SU-DHL-6 (cell line): ENCODE data around the gene OSBPL5.

Experiments used
- H2AFZ ChIP-seq: fragments of 200-600 bp; sonication (generic); 2 replicates; pipeline ENCODE4 v1.6.1; 2014; ENCODE audit warnings: low read depth, mild to moderate bottlenecking, moderate library complexity, mixed read lengths, antibody characterized with exemption, low read length; ENCODE audit not compliant: severe bottlenecking
- H3F3A ChIP-seq: fragments of 200-600 bp; shearing (Covaris generic); 2 replicates; pipeline ENCODE4 v1.6.0; 2016; ENCODE audit warnings: antibody characterized with exemption, mild to moderate bottlenecking; ENCODE audit not compliant: insufficient read depth
- H3K27ac ChIP-seq: fragments of 200-600 bp; sonication (generic); 2 replicates; pipeline ENCODE4 v1.5.1; 2016; ENCODE audit warnings: low read depth, mild to moderate bottlenecking, low read length, moderate library complexity, mixed read lengths
- H3K27me3 ChIP-seq: fragments of 200-600 bp; sonication (generic), shearing (Covaris generic); 2 replicates; pipeline ENCODE4 v1.6.0; 2014; ENCODE audit warnings: mild to moderate bottlenecking, low read length
- H3K36me3 ChIP-seq: fragments of 200-600 bp; sonication (generic); 2 replicates; pipeline ENCODE4 v1.6.1; 2014; ENCODE audit warnings: mild to moderate bottlenecking, low read length, mixed read lengths
- H3K4me2 ChIP-seq: fragments of 300-600, 200-600 bp; shearing (Covaris generic), sonication (generic); 2 replicates; pipeline ENCODE4 v1.6.0; 2014; ENCODE audit warnings: low read length, low read depth, mild to moderate bottlenecking; ENCODE audit not compliant: poor library complexity, severe bottlenecking
- H3K4me3 ChIP-seq: fragments of 200-600 bp; sonication (generic); 2 replicates; pipeline ENCODE4 v1.5.1; 2014; ENCODE audit warnings: antibody characterized with exemption, low read length, mild to moderate bottlenecking, mixed read lengths; ENCODE audit not compliant: insufficient read depth, poor library complexity, severe bottlenecking
- H3K79me2 ChIP-seq: fragments of 200-600 bp; sonication (generic); 2 replicates; pipeline ENCODE4 v1.6.1; 2014; ENCODE audit warnings: mild to moderate bottlenecking, low read length, moderate library complexity; ENCODE audit not compliant: insufficient read depth
- H3K9ac ChIP-seq: fragments of 200-600 bp; sonication (generic); 2 replicates; pipeline ENCODE4 v1.7.0; 2014; ENCODE audit warnings: mild to moderate bottlenecking, low read length
- H3K9me2 ChIP-seq: fragments of 200-600 bp; sonication (generic); replicated peaks from 2 replicates; pipeline ENCODE4 v1.6.1; 2014; ENCODE audit warnings: low read length; ENCODE audit not compliant: insufficient read depth
- H3K9me3 ChIP-seq: fragments of 200-600 bp; sonication (generic); 2 replicates; pipeline ENCODE4 v1.6.1; 2014; ENCODE audit warnings: low read length, mixed read lengths; ENCODE audit not compliant: insufficient read depth
- H4K20me1 ChIP-seq: fragments of 200-600 bp; sonication (generic); 2 replicates; pipeline ENCODE4 v1.6.1; 2014; ENCODE audit warnings: low read depth, mild to moderate bottlenecking, antibody characterized with exemption, low read length, moderate library complexity, mixed read lengths
- EZH2phosphoT487 ChIP-seq: fragments of 200-600 bp; sonication (generic), shearing (Covaris generic); conservative IDR thresholded peaks from 2 replicates; pipeline ENCODE4 v1.6.1; 2018; ENCODE audit warnings: mild to moderate bottlenecking, antibody characterized with exemption, low read length, moderate library complexity, mixed read lengths
- TF ChIP-seq, protein P1 (sequence below): fragments of 200-600 bp; sonication (generic); IDR thresholded peaks from one replicate; pipeline ENCODE4 v1.5.1; 2017; ENCODE audit warnings: antibody characterized with exemption, mild to moderate bottlenecking, low read length, moderate library complexity; ENCODE audit not compliant: insufficient read depth, poor library complexity, severe bottlenecking

Gene OSBPL5

DNA sequence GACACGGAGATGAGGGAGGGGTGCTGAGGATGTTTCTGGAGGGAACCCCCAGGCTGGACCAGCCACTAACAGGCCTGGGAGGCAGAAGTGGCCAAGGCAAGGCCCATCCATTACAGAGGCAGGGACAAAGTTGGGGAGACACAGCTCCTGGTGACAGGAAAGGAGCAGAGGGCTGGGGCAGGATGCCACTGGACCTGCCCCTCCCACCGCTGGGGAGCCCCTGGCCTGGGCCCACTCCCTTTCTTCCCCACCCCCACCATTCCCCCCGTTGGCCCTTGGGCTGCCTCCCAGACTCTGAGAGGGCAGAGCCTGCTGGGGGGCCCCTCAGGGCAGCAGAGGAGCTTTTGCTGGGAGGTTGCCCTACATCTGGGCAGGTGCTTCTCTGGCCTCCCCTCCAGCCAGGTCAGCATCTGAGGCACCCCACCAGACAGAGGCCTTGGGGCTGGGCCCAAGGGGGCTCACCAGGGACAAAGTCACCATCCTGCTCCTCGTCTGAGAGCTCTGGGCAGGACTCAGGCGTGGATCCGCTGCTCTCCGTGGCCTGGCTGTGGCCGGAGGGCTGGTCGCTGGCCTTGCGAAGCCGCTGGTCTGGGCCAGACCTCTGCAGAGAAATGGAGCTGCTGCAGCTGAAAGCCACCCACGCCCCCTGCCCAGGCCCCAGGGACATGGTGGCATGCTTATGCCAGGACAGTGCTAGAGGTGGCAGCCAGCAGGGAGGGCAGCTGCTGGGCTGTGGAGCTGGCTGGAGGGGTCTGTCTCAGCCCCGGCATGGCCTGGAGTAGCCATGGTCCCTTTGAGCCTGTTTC, 74.8 kb downstream of the OSBPL5 start:
- Histone ChIP-seq H3K27ac (no peak overlapping the region), H4K20me1 (no peaks in the 10 kb centered on the region), H3K9ac (no peak overlapping the region), H2AFZ (no peak overlapping the region), H3K9me2 (no peaks in the 10 kb centered on the region), H3F3A (no peaks in the 10 kb centered on the region), H3K4me2 (no peak overlapping the region), H3K79me2 (no peaks in the 10 kb centered on the region), H3K9me3 (no peaks in the 10 kb centered on the region), H3K36me3 (no peaks in the 10 kb centered on the region), H3K27me3 (no peaks in the 10 kb centered on the region), H3K4me3 (no peak overlapping the region)
- TF ChIP-seq, protein P1, sequence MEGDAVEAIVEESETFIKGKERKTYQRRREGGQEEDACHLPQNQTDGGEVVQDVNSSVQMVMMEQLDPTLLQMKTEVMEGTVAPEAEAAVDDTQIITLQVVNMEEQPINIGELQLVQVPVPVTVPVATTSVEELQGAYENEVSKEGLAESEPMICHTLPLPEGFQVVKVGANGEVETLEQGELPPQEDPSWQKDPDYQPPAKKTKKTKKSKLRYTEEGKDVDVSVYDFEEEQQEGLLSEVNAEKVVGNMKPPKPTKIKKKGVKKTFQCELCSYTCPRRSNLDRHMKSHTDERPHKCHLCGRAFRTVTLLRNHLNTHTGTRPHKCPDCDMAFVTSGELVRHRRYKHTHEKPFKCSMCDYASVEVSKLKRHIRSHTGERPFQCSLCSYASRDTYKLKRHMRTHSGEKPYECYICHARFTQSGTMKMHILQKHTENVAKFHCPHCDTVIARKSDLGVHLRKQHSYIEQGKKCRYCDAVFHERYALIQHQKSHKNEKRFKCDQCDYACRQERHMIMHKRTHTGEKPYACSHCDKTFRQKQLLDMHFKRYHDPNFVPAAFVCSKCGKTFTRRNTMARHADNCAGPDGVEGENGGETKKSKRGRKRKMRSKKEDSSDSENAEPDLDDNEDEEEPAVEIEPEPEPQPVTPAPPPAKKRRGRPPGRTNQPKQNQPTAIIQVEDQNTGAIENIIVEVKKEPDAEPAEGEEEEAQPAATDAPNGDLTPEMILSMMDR: no peak
- no peak for TF ChIP-seq EZH2phosphoT487

GRCh38 chr11:3089236-3090061, 75.7 kb downstream of the OSBPL5 start:
- Histone ChIP-seq H4K20me1 (no peaks in the 10 kb centered on the region), H3K36me3 (no peaks in the 10 kb centered on the region), H3K4me3 (no peak overlapping the region), H3K27ac (no peak overlapping the region), H3K9me3 (no peaks in the 10 kb centered on the region), H3K4me2 (no peak overlapping the region), H3K27me3 (no peaks in the 10 kb centered on the region), H3K9me2 (no peaks in the 10 kb centered on the region), H3K9ac (no peak overlapping the region), H3K79me2 (no peaks in the 10 kb centered on the region), H3F3A (no peaks in the 10 kb centered on the region), H2AFZ (no peak overlapping the region)
- TF ChIP-seq, protein P1: no peak

DNA sequence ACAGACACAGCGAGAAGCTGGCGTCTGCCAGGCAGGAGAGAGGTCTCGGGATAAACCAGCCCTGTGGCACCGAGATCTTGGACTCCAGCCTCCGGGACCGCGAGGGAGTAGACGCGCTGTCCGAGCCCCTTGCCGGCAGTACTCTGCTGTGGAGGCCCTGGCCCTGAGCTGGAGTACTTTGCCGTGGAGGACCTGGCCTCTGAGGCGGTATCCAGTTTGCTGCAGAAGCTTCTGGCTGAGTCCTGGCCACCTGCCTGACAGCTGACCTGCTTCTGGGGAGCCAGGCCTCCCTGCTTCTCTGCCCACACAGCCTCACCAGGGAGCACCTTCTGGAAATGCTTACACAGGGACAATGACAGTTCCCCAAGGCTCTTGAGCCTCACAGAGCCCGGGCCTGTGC, 76.3 kb downstream of the OSBPL5 start:
- no peaks in the 10 kb centered on the region for H3F3A ChIP-seq
- no peak overlapping the region for H3K4me3 ChIP-seq
- no peaks in the 10 kb centered on the region for H3K27me3 ChIP-seq
- H4K20me1 ChIP-seq: no peaks in the 10 kb centered on the region
- H3K79me2 ChIP-seq: no peaks in the 10 kb centered on the region
- no peak overlapping the region for H3K27ac ChIP-seq
- no peak overlapping the region for H3K9ac ChIP-seq
- H3K36me3 ChIP-seq: no peaks in the 10 kb centered on the region
- H3K4me2 ChIP-seq: no peak overlapping the region
- TF ChIP-seq EZH2phosphoT487: no peak
- TF ChIP-seq, protein P1: no peak
- H3K9me2 ChIP-seq: no peaks in the 10 kb centered on the region
- no peaks in the 10 kb centered on the region for H3K9me3 ChIP-seq
- no peak overlapping the region for H2AFZ ChIP-seq
